GM21515 (cell line): ENCODE measurements around the gene HRCT1.
"Not testable (repeated sequence)": the region's sequence is repeated elsewhere in the genome, so short reads cannot be mapped to it uniquely, and the experiment has no call there.

Source experiments
- ATAC-seq: cut with Tn5 transposase; IDR thresholded peaks from one replicate; pipeline ENCODE4 v1.9.1; 2021; ENCODE audit not compliant: unreplicated experiment

The HRCT1 gene

DNA sequence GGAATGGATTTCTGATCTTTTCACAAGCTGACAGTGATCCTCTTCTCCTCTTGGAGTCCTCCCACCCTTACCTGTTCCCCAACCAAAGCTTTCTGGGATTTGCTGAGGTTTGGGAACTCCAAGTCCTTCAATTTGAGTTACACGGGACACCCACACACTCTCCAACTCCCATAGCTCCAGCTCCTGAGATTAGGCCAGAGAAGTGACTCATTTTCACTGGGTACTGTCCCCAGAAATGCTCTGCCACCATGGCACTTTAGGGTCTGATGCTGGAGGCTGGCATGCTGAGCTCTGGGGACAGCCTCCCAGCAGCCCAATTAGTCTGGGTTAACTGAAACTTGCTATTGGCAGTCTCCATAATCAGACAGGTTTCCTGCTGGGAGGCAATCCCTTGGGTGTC lies 14.0 kb upstream of the HRCT1 start:
- ATAC-seq: no peak

GRCh38 chr9:35896570-35896969 lies 9.4 kb upstream of the HRCT1 start:
- no peak for ATAC-seq

GRCh38 chr9:35897376-35898099 lies 8.5 kb upstream of the HRCT1 start:
- not testable (repeated sequence) for ATAC-seq

DNA sequence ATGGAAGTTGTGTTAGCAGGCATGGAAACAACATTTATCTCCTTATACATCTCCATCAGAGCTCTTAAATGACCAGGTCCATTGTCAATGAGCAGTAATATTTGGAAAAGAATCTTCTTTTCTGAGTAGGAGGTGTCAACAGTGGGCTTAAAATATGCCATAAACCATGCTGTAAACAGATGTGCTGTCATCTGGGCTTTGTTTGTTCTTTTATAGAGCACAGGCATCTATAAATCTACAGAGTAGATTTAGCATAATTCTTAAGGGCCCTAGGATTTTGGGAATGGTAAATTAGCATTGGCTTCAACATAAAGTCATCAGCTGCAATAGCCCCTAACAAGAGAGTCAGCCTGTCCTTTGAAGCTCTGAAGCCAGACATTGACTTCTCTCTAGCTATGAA lies 7.7 kb upstream of the HRCT1 start:
- ATAC-seq: no peak

- no peak for ATAC-seq
Measured at GRCh38 chr9:35899021-35899420, 7.0 kb upstream of the HRCT1 start.

- ATAC-seq: no peak
Measured at GRCh38 chr9:35903049-35903448, 3.0 kb upstream of the HRCT1 start.

DNA sequence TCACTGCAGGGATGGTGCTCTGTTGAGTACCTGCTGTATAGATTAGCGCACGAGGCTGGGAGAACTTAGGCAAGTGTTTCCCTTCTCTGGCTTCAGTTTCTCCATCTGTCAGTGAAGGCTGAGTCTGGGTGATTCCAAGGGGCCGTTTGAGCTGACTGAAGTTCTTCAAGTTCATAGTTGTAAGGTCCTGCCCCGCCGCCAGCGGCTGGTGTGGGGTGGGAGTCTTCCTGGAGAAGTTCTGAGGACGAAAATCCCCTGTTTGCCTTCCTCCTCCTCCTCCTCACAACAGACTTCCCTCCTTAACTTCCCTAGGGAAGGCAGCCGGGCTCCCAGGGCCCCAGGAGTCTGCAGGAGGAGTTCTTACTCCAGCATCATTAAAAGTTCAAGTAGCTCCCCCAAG lies 1.7 kb upstream of the HRCT1 start:
- no peak for ATAC-seq

DNA sequence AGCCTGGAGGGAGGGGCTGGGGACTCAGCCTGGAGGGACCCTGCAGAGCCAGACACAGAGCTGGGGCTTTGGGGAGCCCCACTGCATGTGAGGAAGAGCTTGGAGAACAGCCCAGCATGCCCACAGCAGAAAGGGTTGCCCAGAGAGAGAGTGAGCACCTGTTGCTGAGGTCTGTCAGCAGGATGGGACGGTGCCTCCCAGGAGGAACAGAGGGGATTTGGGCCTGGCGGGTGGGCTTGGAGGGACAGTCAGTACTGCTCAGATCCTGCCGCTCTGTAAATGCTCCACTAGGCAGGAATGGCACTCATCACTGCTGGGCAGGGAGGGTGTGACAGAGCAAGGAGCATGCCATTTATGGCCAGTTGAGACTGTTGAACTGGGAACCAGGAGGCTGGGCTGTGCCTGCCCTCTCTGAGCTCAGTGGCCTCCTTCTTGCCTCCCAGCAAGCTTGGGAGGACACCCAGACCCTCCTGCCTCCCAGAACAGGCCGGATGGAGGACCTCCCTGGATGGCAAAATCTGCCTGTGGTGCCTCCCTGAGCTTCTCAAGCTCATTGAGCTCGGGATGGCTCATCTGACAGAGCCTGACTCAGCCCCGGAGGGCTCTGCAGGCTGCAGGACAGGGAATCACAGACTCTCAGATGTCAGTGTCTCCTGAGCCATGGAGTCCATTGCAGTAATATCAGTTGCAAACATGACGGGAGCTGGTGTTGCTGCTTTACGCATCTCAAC lies 786 bp upstream of the HRCT1 start:
- ATAC-seq: no peak

- no peak for ATAC-seq
Measured at GRCh38 chr9:35906923-35907699, 1.1 kb downstream of the HRCT1 start.

GRCh38 chr9:35907711-35908503 lies 1.9 kb downstream of the HRCT1 start:
- ATAC-seq: no peak

DNA sequence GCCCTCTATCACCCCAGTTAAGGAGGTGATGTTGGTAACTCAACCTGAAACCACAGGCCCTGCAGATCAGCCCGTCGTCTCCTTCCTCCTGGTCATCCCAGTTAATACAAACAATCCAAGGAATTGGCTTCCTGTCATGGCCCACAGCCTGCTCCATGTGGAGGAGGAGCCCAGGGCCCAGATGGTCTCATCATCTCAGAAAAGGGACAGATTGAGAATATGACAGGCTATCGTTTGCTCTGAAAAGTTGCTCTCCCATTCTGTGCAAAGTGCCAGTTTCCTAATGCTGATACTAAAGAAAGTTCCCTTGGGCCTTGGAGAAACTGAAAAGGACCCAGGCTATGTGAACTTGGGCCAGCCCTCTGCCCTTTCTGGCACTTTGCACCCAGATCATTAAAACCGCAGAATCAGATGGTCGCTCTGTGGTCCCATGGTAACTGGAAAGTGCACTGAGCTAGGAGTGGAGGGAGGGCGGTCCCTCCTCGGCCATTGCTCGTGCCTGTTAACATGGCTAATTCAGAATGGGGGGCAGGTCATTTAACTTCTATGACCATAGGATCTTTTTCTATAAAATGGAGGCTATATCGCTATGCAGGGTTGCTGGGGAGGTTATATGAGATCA lies 2.6 kb downstream of the HRCT1 start:
- ATAC-seq: no peak

GRCh38 chr9:35909274-35909673 lies 3.3 kb downstream of the HRCT1 start, which contains the start of gene SPAAR:
Gene SPAAR, plus strand, starts transcription at chr9:35909490. Its CDS starts 974 bp downstream, at chr9:35910464.
- ATAC-seq: no peak

- ATAC-seq: no peak
Measured at GRCh38 chr9:35909687-35910612, 3.9 kb downstream of the HRCT1 start.

DNA sequence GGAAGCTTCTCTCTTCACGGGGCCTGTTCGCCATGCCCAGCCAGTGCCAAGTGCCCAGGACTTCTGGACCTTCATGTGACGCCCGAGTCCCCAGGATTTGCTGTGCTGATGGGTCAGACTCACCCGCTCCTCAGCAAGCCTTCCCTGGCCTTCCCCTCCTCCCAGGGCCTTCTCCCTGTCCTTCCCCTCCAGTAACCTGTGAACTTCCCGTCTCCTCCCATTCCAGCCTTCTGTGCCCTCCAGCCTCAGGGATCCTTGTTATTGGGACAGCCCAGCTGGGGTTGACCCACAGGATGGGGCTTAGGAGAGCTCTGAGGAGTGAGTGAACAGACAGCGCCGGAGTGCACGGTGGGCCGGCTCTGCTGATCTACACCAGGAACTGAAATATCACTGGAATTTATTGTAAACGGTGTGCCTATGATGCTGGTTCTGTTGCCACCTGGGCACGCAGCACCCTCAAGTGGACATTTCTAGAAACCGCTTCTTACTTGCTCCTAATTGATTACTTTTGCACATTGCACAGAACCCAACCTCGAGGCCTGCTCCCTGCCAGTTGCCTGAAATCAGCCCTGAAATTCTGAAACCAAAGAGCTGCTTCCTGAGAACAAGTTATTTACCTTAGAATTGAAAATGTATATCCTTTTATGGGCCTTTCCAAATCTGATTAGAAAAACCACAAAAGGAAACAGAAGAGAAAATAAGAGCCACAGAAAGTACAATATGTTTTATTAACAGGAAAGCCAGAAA lies 4.8 kb downstream of the HRCT1 start:
- ATAC-seq: no peak

- ATAC-seq: no peak
Measured at GRCh38 chr9:35911690-35912089, 5.7 kb downstream of the HRCT1 start.

DNA sequence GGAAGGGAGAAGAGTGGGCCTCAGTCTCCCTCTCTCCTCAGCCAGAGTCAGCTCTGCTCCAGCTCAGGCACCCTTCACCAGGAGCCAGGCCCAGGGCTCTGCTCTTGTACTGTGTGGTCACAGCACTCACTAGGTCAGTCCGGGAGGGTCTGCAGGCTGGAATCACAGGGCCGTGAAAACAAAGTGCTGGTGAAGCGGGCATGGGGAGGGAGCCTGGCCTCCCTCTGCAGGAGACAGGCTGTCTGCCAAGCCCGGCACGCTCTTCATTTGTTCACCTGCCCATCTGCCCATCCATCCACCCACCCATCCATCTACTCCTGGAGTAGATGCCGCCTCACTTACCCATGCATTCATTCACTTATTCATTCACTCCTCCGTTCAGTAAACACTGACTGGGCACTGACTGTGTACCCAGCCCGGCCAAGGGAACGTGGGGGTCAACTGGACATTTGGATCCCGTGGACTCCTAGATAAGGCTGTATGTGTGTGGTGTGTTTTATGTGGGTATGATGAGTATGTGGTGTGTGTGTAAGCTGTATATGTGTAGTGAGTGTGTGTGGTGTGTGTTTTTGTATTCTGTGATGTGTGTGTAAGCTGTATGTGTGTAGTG lies 6.9 kb downstream of the HRCT1 start:
- no peak for ATAC-seq

DNA sequence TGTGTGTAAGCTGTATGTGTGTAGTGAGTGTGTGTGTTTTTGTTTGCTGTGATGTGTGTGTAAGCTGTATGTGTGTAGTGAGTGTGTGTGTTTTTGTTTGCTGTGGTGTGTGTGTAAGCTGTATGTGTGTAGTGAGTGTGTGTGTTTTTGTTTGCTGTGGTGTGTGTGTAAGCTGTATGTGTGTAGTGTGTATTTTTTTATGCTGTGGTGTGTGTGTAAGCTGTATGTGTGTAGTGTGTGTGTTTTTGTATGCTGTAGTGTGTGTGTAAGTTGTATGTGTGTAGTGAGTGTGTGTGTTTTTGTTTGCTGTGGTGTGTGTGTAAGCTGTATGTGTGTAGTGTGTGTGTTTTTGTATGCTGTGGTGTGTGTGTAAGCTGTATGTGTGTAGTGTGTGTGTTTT lies 7.4 kb downstream of the HRCT1 start:
- ATAC-seq: not testable (repeated sequence)

DNA sequence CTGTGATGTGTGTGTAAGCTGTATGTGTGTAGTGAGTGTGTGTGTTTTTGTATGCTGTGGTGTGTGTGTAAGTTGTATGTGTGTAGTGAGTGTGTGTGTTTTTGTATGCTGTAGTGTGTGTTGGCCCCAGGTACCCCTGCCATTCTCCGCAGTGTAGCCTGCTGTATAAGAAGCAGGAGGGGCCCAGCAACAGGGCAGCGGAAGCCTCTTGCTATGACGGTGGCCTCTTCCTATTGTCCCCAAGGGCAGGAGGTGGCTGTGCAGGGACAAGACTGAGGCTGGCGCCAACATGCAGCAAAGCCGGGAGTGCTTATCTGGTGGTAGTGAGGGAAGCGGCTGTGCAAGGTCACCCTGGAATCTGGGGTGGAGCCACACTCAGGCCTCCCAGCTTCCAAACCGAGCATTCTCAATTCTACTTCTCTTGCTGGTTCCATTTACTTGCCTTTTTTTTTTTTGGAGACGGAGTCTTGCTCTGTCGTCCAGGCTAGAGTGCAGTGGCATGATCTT lies 8.4 kb downstream of the HRCT1 start:
- ATAC-seq: no peak
